Caco-2 (cell line): Measurements from ENCODE around the gene CHMP5. TPM values are rescaled to one million over a fixed set of nuclear protein-coding genes. Genes with fewer than 3 reads are reported as not detected.

ENCODE experiments used
- BruUV-seq: library from RNA; stranded (reverse); fragments of 400-500 nt; replicated peaks from 2 replicates; lab custom pipeline; 2021; lab: Mats Ljungman, UMichigan
- CTCF ChIA-PET: fragments of 300-600 bp; sonication (Branson Sonifier 250); formaldehyde crosslinking; loops from one replicate; lab custom pipeline; 2022; ENCODE audit warnings: antibody characterized with exemption; lab: Charles Lee
- POLR2A ChIA-PET: fragments of 300-600 bp; sonication (Branson Sonifier 250); formaldehyde crosslinking; loops from one replicate; lab custom pipeline; 2022; ENCODE audit warnings: antibody characterized with exemption; lab: Charles Lee
- DNase-seq, 2 experiments: peaks; one replicate each; pipeline versions ENCODE4 v3.0.0 to v3.0.0-alpha.2; 2020 to 2022
- H3K27me3 ChIP-seq: replicated peaks from 2 replicates; pipeline ENCODE4 v1.6.0; 2011; ENCODE audit warnings: low read length; ENCODE audit not compliant: control insufficient read depth, insufficient read depth
- H3K36me3 ChIP-seq: 2 replicates; pipeline ENCODE4 v1.5.1; 2011; ENCODE audit warnings: low read length; ENCODE audit not compliant: control insufficient read depth, insufficient read depth
- H3K4me1 ChIP-seq: fragments of 250-450 bp; sonication (Bioruptor Pico); 2 replicates; pipeline ENCODE4 v1.5.1; 2020; ENCODE audit warnings: mild to moderate bottlenecking
- H3K4me3 ChIP-seq: 2 replicates; pipeline ENCODE4 v1.5.1; 2011; ENCODE audit warnings: low read depth, mild to moderate bottlenecking, control low read depth, low read length
- H3K9me3 ChIP-seq: fragments of 250-450 bp; sonication (Bioruptor Pico); 2 replicates; pipeline ENCODE4 v1.5.1; 2020; ENCODE audit warnings: mild to moderate bottlenecking, moderate library complexity
- H3K27ac Mint-ChIP-seq: one replicate; pipeline ENCODE4 v1.8.0; 2022; ENCODE audit warnings: mixed read lengths; ENCODE audit not compliant: unreplicated experiment
- H3K27me3 Mint-ChIP-seq: one replicate; pipeline ENCODE4 v1.8.0; 2022; ENCODE audit warnings: mixed read lengths; ENCODE audit not compliant: insufficient read depth, unreplicated experiment
- H3K36me3 Mint-ChIP-seq: one replicate; pipeline ENCODE4 v1.8.0; 2022; ENCODE audit warnings: mild to moderate bottlenecking, mixed read lengths; ENCODE audit not compliant: insufficient read depth, unreplicated experiment
- H3K4me1 Mint-ChIP-seq: one replicate; pipeline ENCODE4 v1.8.0; 2022; ENCODE audit warnings: low read depth, mixed read lengths; ENCODE audit not compliant: unreplicated experiment
- H3K4me3 Mint-ChIP-seq: one replicate; pipeline ENCODE4 v1.8.0; 2022; ENCODE audit warnings: mild to moderate bottlenecking, moderate library complexity, mixed read lengths; ENCODE audit not compliant: unreplicated experiment
- H3K9me3 Mint-ChIP-seq: one replicate; pipeline ENCODE4 v1.8.0; 2022; ENCODE audit warnings: mixed read lengths; ENCODE audit not compliant: unreplicated experiment
- intact Hi-C: fragments of 100-400 bp; cut with micrococcal nuclease; formaldehyde crosslinking; loops from one replicate; pipeline ENCODE4 v1.10.0; 2022; ENCODE audit not compliant: unreplicated experiment
- total RNA-seq: library from RNA; stranded (reverse); gene quantifications from 2 replicates; pipeline ENCODE4 v1.2.3, GENCODE V29; 2022
- TF ChIP-seq, protein P1 (sequence below), 2 experiments: fragments of 200-600 bp in 1 of 2; IDR thresholded peaks; 1 replicate in 1 of 2; 2 replicates in 1 of 2; pipeline versions ENCODE4 v1.5.1 to v1.8.0; 2011 to 2022; ENCODE audit warnings: antibody characterized with exemption in 1 of 2, control low read depth in 1 of 2, inconsistent platforms in 1 of 2, low read depth in 1 of 2, low read length in 1 of 2, mild to moderate bottlenecking in 1 of 2, moderate library complexity in 1 of 2; ENCODE audit not compliant: insufficient read depth in 1 of 2, severe bottlenecking in 1 of 2, unreplicated experiment in 1 of 2

Gene CHMP5
- total RNA-seq, 1 experiment from 2014 or later = 58.3 TPM

DNA sequence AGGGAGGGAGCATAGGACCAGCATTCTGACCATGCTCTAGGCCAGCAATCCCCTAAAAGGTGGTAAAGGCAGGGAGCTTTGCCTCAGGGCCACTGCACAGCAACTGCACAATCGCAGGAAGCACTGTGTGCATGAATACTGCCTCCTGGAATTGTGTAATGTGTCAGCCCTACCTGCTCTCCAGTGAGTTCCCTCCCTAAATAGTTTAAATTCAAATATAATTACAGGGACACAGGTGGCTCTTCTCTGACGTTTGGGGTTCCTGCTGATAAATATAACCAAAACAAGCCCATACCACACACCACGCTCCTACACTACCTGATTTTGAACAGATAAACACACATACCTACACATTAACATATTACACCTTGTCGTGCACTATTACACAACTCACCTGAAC, 9.4 kb upstream of the CHMP5 start:
- CTCF ChIA-PET = no interaction called here
- intact Hi-C loops = no loop called here

DNA sequence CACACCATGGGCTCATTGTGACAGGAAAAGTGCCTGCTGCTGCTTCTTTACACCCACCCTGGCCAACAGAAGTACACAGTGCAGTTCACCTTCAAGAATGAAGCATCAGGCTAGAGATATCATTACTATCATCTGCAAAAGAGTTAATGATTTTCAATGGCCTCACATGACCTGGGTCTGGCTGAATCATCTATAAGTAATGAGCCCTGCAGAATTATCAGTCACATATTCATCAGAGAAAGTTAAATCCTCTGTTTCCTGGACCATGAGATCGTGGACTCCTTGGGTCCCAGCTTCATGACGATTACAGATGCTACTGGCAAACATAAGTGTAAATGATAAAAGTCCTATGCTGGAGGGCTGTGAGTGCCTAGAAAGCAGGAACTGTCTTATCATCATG, 8.6 kb upstream of the CHMP5 start:
- H3K36me3 ChIP-seq = peaks cover 10% of the 10 kb centered on the region
- Mint-ChIP-seq H3K36me3 (peaks cover 82% of the 10 kb centered on the region), H3K27me3 (no peaks in the 10 kb centered on the region), H3K27ac (no peak overlapping the region), H3K9me3 (no peaks in the 10 kb centered on the region), H3K4me1 (peaks cover 7% of the 10 kb centered on the region), H3K4me3 (no peak overlapping the region)
- H3K4me1 ChIP-seq = no peaks in the 10 kb centered on the region
- TF ChIP-seq, protein P1, sequence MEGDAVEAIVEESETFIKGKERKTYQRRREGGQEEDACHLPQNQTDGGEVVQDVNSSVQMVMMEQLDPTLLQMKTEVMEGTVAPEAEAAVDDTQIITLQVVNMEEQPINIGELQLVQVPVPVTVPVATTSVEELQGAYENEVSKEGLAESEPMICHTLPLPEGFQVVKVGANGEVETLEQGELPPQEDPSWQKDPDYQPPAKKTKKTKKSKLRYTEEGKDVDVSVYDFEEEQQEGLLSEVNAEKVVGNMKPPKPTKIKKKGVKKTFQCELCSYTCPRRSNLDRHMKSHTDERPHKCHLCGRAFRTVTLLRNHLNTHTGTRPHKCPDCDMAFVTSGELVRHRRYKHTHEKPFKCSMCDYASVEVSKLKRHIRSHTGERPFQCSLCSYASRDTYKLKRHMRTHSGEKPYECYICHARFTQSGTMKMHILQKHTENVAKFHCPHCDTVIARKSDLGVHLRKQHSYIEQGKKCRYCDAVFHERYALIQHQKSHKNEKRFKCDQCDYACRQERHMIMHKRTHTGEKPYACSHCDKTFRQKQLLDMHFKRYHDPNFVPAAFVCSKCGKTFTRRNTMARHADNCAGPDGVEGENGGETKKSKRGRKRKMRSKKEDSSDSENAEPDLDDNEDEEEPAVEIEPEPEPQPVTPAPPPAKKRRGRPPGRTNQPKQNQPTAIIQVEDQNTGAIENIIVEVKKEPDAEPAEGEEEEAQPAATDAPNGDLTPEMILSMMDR (IDR thresholded peaks at IDR 0.05; ENCODE audit: insufficient read depth in 1 of 2, low read depth in 1 of 2, low read length in 1 of 2, severe bottlenecking in 1 of 2, unreplicated experiment in 1 of 2) = no peak
- H3K4me3 ChIP-seq = no peak overlapping the region
- H3K9me3 ChIP-seq = no peaks in the 10 kb centered on the region
- no TSS peak for BruUV-seq
- no peaks in the 10 kb centered on the region for H3K27me3 ChIP-seq
- intact Hi-C loops = no loop called here
- ChIA-PET POLR2A (no interaction called here), CTCF (no interaction called here)
- DNase-seq = no peak

More for the DNA sequence above, 9.4 kb upstream of the CHMP5 start:
- no peak for DNase-seq
- Mint-ChIP-seq H3K4me3 (no peak overlapping the region), H3K27ac (no peak overlapping the region), H3K27me3 (no peaks in the 10 kb centered on the region), H3K36me3 (peaks cover 82% of the 10 kb centered on the region), H3K9me3 (no peaks in the 10 kb centered on the region), H3K4me1 (peaks cover 7% of the 10 kb centered on the region)
- H3K27me3 ChIP-seq = no peaks in the 10 kb centered on the region
- H3K9me3 ChIP-seq = no peaks in the 10 kb centered on the region
- TF ChIP-seq, protein P1 (IDR thresholded peaks at IDR 0.05; ENCODE audit: insufficient read depth in 1 of 2, low read depth in 1 of 2, low read length in 1 of 2, severe bottlenecking in 1 of 2, unreplicated experiment in 1 of 2) = no peak
- POLR2A ChIA-PET = no interaction called here
- H3K4me3 ChIP-seq = no peak overlapping the region
- no peaks in the 10 kb centered on the region for H3K4me1 ChIP-seq
- no TSS peak for BruUV-seq
- peaks cover 10% of the 10 kb centered on the region for H3K36me3 ChIP-seq

DNA sequence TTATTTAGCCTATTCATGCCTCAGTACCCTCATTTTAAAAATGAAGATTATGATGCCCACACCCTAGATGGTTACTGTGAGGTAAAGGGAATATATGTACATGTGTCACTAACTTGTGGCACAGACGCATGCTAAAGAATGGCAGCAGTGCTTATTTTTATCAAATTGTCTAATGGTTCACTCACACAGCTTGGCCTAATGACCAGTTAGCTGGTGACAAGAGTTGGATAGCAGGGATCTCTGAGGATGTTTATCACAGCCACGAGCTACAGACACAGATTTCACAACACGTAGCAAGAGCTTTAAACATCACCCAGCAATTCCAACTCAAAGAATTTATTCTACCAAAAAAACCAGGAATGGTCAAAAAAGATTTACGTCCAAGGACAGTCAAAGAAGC, 7.6 kb upstream of the CHMP5 start:
- TF ChIP-seq, protein P1 (IDR thresholded peaks at IDR 0.05; ENCODE audit: insufficient read depth in 1 of 2, low read depth in 1 of 2, low read length in 1 of 2, severe bottlenecking in 1 of 2, unreplicated experiment in 1 of 2) = no peak
- no peaks in the 10 kb centered on the region for H3K27me3 Mint-ChIP-seq
- ChIA-PET CTCF (no interaction called here), POLR2A (no interaction called here)
- H3K36me3 Mint-ChIP-seq = peaks cover 90% of the 10 kb centered on the region
- H3K27me3 ChIP-seq = no peaks in the 10 kb centered on the region
- no peaks in the 10 kb centered on the region for H3K9me3 ChIP-seq
- no peak for DNase-seq
- H3K4me3 ChIP-seq = no peak overlapping the region
- no peaks in the 10 kb centered on the region for H3K4me1 ChIP-seq
- H3K4me3 Mint-ChIP-seq = no peak overlapping the region
- H3K4me1 Mint-ChIP-seq = peaks cover 7% of the 10 kb centered on the region
- BruUV-seq = no TSS peak
- intact Hi-C loops = no loop called here
- peaks cover 10% of the 10 kb centered on the region for H3K36me3 ChIP-seq
- no peaks in the 10 kb centered on the region for H3K9me3 Mint-ChIP-seq
- no peak overlapping the region for H3K27ac Mint-ChIP-seq
